Smooth muscle cell (in vitro differentiated cells): ENCODE measurements around the gene ZC3H12C. TPM values are rescaled to one million over a fixed set of nuclear protein-coding genes. Genes with fewer than 3 reads are reported as not detected.
A peak's percentile ranks its signal among the peaks of the same experiment; 100 is the strongest.

Experiments used
- DNase-seq: peaks from one replicate; lab custom pipeline; 2025; ENCODE audit not compliant: unreplicated experiment; lab: John Stamatoyannopoulos, UW
- H2AFZ ChIP-seq: fragments of 200-600 bp; sonication (generic); 2 replicates; pipeline ENCODE4 v1.6.0; 2016; ENCODE audit warnings: antibody characterized with exemption, low read depth, mild to moderate bottlenecking
- H3F3A ChIP-seq: fragments of 200-600 bp; sonication (generic); 2 replicates; pipeline ENCODE4 v1.6.0; 2017; ENCODE audit warnings: antibody characterized with exemption, low read depth
- H3K27ac ChIP-seq: fragments of 200-600 bp; sonication (generic); 2 replicates; pipeline ENCODE4 v1.5.1; 2016; ENCODE audit warnings: low read depth, mild to moderate bottlenecking
- H3K27me3 ChIP-seq: fragments of 200-600 bp; sonication (generic); 2 replicates; pipeline ENCODE4 v1.6.1; 2016; ENCODE audit warnings: low read depth, mild to moderate bottlenecking
- H3K36me3 ChIP-seq: fragments of 200-600 bp; sonication (generic); 2 replicates; pipeline ENCODE4 v1.5.1; 2016; ENCODE audit warnings: low read depth
- H3K4me1 ChIP-seq: fragments of 200-600 bp; sonication (generic); 2 replicates; pipeline ENCODE4 v1.5.1; 2016; ENCODE audit warnings: low read depth
- H3K4me2 ChIP-seq: fragments of 200-600 bp; sonication (generic); 2 replicates; pipeline ENCODE4 v1.6.0; 2016; ENCODE audit warnings: mild to moderate bottlenecking
- H3K4me3 ChIP-seq: fragments of 200-600 bp; sonication (generic); 2 replicates; pipeline ENCODE4 v1.5.1; 2016; ENCODE audit warnings: mild to moderate bottlenecking
- H3K79me2 ChIP-seq: fragments of 200-600 bp; sonication (generic); 2 replicates; pipeline ENCODE4 v1.6.0; 2016; ENCODE audit warnings: low read depth, mild to moderate bottlenecking
- H3K9ac ChIP-seq: fragments of 200-600 bp; sonication (generic); 2 replicates; pipeline ENCODE4 v1.6.0; 2016; ENCODE audit warnings: low read depth
- H3K9me3 ChIP-seq: fragments of 200-600 bp; sonication (generic); replicated peaks from 2 replicates; pipeline ENCODE4 v1.5.1; 2016; ENCODE audit warnings: low read depth
- H4K20me1 ChIP-seq: fragments of 200-600 bp; sonication (generic); 2 replicates; pipeline ENCODE4 v1.6.0; 2016; ENCODE audit warnings: low read depth
- CTCF ChIP-seq: fragments of 200-600 bp; sonication (generic); IDR thresholded peaks from 2 replicates; pipeline ENCODE4 v1.5.1; 2017; ENCODE audit warnings: borderline replicate concordance, mild to moderate bottlenecking, antibody characterized with exemption; ENCODE audit not compliant: insufficient read depth, poor library complexity, severe bottlenecking
- WGBS: methylation state at CpG from one replicate; pipeline ENCODE4 v1.1.7; 2016; ENCODE audit warnings: low lambda C conversion rate; 5-methylcytosine and 5-hydroxymethylcytosine counted together
- polyA plus RNA-seq: library from polyadenylated mRNA; unstranded; fragments of >200 nt; fragmentation: Nextera tagmentation; extraction: Ambion mirVana; gene quantifications from 2 replicates; pipeline ENCODE4 v1.2.1, GENCODE V29; 2016
- total RNA-seq: library from RNA; depleted of rRNA; stranded (reverse); fragments of >200 nt; gene quantifications from 2 replicates; pipeline ENCODE4 v1.2.3, GENCODE V29; 2014

ZC3H12C gene
- total and polyA plus RNA-seq, 2 experiments from 2014 or later = 1.9 to 10.6 TPM

DNA sequence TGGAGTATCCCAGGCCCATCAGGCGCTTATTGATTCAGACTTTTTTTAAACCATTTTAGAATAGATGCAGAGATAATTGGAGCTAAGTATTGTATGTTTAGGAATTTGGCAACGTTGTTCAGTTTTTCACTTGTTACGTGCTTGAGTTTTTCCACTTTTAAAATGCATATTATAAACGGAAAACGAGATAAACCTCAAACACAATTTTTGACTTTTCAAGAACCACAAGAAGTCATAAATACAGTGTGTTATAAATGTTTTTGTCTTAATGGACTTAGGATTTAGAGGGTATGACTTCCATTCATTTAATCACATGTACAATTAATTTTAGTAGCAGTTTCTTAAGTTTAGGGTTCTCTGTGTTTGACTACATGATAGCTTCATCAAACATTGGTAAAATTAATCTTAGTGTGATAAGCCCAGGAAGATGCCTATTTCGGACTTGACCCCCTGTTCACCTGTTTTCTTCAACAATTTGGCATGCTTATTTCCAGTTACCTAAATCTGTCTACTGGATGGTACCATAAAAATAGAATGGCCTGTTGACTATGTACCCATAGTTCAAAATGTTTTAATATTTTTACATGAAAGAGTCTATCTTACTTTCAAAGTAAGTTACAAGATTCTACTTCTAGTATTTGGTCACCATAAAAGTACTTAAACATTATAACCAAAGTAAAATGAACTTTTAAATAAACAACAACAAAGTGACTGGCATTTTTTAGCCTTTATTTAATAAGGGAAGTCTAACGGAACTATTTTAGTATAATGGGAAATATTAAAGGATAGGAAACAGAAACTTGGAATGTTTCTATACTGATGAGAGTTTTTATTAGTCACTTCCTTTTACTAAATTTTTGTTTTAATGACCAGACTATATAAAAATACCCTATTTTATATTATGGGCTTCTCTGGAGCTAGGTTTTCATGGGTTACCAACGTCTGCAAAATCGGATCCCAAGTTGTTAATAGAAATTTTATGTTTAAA lies 1.4 kb downstream of the ZC3H12C start:
- Histone ChIP-seq H3K27ac (peak overlapping the region; percentile 87), H3K4me2 (peak overlapping the region; percentile 84), H3K36me3 (no peaks in the 10 kb centered on the region), H3K4me1 (peaks cover 18% of the 10 kb centered on the region), H3F3A (no peaks in the 10 kb centered on the region), H4K20me1 (peaks cover 8% of the 10 kb centered on the region), H3K9ac (peak overlapping the region; percentile 89), H3K9me3 (no peaks in the 10 kb centered on the region), H3K27me3 (no peaks in the 10 kb centered on the region), H3K4me3 (peak overlapping the region; percentile 82), H2AFZ (peak overlapping the region; percentile 38), H3K79me2 (peaks cover 56% of the 10 kb centered on the region)
- 63% methylated on average over 9 of the region's 9 CpGs for WGBS
- TF ChIP-seq CTCF = no peak
- no peak for DNase-seq

DNA sequence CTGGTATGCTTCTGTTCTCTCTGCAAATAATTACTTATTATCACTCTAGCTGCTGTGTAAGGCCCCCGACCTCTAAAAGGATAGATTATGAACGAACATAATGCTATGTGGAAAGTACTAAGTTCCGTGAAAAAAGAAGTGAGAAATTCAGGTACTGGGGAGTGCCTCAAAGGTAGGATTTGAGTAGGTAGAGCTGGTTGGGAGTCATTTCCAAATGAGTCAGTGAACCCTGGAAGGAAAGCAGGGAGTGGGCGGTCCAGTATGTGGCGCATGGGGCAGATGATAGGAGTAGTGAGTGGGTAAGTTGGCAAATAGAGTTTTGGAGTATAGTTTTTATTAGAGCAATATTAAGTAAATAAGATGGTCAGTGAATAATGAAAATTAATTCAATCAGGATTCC lies 2.4 kb downstream of the ZC3H12C start:
- H4K20me1 ChIP-seq = peaks cover 8% of the 10 kb centered on the region
- peaks cover 18% of the 10 kb centered on the region for H3K4me1 ChIP-seq
- no peaks in the 10 kb centered on the region for H3F3A ChIP-seq
- H3K36me3 ChIP-seq = no peaks in the 10 kb centered on the region
- H3K4me2 ChIP-seq = peak overlapping the region; percentile 84
- peaks cover 64% of the 10 kb centered on the region for H3K79me2 ChIP-seq
- peak overlapping the region; percentile 82 for H3K4me3 ChIP-seq
- no peak for DNase-seq
- H3K27ac ChIP-seq = peak overlapping the region; percentile 33
- H3K9me3 ChIP-seq = no peaks in the 10 kb centered on the region
- 61% methylated on average over 5 of the region's 5 CpGs for WGBS
- H3K9ac ChIP-seq = no peak overlapping the region
- TF ChIP-seq CTCF = no peak
- no peaks in the 10 kb centered on the region for H3K27me3 ChIP-seq
- H2AFZ ChIP-seq = no peak overlapping the region

DNA sequence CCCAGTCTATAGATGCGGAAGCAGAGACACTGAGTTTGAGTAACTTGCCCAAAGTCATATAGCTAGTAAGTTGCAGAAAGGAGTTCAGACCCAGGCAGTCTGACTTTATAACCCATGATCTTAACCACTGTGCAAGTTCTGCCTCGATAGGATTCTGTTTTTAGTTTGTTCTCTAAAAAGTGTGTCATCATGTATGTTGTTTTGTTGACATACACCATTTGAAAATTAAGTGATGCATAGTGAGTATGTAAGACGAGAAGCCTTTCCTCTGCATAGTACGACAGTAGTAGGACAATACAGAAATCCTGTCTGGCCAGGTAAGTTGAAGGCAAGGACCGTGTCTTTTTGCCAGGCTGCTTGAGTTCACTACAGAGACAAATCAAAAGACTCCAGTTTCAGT lies 3.3 kb downstream of the ZC3H12C start:
- Histone ChIP-seq H3K4me3 (no peak overlapping the region), H3K9me3 (no peaks in the 10 kb centered on the region), H3K27ac (no peak overlapping the region), H3K36me3 (no peaks in the 10 kb centered on the region), H3K9ac (no peak overlapping the region), H3K4me1 (peaks cover 18% of the 10 kb centered on the region), H3K79me2 (peaks cover 72% of the 10 kb centered on the region), H3F3A (no peaks in the 10 kb centered on the region), H2AFZ (no peak overlapping the region), H3K4me2 (no peak overlapping the region), H4K20me1 (peaks cover 8% of the 10 kb centered on the region), H3K27me3 (no peaks in the 10 kb centered on the region)
- 84% methylated on average over 5 of the region's 5 CpGs for WGBS
- TF ChIP-seq CTCF = no peak
- no peak for DNase-seq
